ENCODE data around the gene AGBL1.

Gene AGBL1

DNA sequence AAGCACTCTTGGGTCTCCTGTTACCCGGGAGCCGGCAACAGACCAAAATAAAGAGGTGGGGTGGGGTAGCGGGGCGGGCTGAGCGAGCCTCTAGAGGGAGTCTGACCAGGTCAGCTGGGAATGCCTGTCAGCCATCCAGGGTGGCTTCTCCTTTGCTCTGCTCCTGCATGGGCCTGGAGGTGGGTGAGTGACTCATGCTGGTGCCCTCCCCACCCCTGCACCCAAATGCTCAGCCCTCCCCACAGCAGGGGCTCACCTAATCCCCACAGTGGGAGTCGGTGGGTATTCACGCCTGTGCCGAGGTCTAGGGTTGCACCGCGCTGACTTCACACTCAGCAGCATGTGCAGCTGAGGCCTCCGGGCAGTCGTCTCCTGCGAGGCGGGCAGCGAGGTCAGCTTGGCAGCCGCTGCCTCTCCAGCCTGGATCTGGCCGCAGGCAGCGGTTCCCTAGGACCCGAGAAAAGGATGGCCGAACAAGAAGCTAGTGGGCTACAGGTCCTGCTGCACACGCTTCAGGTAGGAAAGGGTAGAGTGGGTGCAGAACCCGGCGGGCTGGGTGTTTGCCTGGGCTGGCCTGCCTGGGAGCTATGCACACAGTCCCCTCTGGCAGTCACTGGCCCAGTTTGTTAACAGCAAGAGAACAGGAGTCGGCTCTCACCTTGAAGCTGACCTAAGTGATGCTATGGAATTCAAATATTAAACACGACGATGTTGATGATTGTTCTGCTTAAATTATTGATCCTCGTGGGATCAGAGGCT, at the start of gene AGBL1:
AGBL1 (plus strand) TSS at position 364 of the 759 bp plus-strand sequence.
- no peak for DNase-seq

DNA sequence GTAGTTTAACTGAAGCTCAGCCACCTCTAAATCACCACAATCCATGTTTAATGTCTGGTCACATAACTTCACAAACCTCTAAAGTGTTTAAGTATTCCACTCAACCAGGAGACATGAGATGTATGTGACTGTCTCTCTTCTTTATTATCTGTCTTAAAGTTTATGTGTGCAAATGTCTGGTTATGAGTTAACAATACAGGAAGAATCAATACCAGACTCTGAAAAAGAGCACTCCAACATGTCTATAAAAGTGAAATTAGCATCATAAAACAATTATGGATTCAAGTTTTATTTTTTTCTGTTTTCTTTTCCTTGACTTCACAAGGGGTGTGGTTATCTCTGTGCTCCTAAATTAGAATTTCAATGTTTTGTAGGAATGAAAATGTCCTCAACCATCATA, 44.8 kb upstream of the AGBL1 start:
- DNase-seq = no peak

DNA sequence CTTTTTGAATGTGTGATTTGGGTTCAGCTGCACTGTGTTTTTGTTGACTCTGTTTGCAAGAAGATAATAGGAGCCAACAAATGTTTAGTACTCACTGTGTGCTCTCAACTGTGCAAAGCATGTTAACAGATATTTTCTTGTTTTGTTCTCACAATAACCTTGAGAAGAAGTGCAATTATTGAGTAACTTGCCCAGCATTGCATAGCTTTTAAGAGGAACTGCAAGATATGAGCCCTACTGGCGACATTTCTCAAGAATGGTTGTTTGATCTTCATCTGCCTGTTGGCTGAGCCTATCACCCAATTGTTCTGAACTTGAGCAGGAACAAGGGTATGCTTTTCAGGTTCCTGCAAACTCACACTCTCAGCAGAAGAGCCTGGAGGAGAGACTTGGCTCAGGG, 43.4 kb upstream of the AGBL1 start:
- DNase-seq = no peak

DNA sequence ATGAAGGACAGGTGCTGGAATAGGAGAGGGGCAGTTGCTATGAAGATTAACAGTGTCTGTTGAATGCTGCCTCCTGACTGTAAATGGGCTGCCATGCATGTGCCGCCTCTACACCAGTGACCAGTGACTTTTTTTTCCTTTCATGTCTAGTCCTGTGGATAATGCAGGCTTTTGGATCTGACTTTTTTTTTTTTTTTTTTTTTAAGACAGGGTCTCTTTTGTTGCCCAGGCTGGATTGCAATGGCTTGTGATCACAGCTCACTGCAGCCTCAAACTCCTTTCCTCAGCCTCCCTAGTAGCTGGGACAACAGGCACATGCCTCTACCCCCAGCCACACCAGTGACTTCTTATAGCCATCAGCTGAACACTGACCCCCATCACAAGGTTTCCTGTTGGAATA, 41.2 kb upstream of the AGBL1 start:
- DNase-seq = no peak

DNA sequence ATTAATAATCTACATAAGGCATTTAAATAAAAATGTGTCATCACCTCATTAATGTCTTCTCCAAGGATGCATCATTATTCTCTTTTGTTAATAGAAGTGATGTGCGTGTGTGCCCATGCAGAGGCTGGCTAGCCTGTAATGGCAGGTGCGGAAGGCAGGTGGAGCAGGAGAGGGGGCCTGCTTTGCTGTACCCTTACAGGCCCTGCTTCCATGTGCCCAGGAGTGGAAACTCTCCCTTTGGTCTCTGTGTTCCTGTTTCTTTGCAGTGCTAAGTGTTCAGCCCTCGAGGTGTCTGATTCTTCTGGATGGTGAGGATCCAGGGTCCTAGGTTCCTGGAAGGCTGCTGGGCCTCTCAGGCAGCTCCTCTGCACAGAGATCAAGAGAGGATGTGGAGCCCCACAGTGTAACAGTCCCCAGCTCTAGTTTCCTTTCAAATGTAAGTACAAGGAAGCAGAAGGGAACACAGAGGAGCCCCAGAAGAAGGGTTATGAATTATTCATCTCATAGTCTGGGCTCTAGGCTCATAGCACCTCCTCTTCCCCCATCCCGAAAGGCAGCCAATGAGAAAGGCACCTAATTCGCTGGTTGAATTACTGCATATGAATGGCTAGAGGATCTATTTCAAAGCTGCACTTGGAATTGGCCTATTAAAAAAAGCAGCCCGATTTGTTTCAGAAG, 39.2 kb upstream of the AGBL1 start:
- DNase-seq = no peak

DNA sequence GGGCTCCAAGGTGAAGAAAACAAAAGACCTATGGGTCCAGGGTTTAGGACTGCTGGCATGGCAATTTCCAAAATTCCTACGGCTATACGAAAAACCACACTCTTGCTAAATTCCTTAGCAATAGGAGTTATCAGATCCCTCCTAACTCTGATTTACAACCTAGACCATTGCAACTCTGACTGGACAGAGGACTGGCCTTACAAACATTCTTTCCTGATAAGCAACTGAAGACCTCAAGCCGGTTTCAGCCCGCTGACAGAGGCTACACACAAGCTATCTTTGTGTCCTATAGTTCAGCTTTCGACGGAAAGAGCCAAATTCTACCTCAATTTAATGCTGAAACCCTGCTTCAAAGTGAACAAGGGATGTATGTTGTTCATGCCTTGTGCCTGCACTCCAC, 38.3 kb upstream of the AGBL1 start:
- DNase-seq = no peak

DNA sequence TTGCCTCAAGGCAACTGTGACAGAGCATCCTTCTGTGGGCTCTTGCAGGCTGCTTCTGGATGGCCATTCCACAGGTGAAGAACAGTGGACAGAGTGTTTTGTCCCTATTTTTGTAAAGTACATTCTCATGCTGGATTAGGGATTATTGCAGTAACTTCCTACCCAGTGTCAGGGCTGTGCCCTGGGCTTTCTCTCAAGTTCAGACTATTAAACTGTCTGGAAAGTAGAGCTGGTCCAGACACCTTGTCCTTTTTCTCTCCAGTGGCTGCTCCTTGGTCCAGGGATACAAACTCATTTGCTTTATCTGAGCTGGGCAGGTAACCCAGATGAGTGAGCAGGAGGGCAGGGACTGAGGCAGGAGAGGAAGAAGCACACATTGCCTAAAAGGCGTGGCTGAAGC, 37.4 kb upstream of the AGBL1 start:
- no peak for DNase-seq

DNA sequence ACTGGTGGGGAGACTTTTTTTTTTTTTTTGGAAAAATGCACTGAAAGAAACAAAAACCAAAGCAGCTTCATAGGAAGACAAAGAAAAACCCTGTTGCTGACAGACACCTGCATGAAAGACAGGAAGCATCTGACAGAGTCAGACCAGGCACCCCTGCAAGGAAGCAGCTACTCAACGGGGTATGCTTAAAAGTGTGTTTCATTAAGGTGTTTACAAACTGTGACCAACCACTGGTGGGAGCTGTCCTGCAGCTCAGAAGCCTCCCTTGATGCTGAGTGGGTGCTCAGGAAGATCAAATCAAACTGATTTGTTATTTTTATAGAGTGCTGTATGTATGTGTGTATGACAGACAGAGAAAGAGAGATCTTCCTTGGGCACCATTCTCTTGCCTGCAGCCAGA, 34.7 kb upstream of the AGBL1 start:
- no peak for DNase-seq

DNA sequence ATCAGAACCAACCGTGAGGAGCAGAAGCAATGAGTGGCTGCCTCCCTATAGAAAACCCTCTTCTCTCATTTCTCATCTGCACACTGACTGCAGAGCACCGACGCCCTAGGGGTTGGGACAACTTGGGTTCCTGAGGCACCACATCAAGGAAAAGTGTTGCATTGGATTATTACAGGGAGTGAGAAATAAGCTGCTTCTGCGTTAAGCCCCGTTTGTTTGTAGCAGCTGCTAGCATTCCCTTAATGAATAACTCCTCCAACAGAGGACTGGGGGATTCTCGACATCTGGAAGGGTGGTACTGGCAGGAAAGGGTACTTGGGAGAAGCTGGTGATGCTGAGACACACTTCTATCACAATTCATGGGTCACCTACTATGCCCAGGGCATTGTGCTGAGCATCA, 25.3 kb upstream of the AGBL1 start:
- no peak for DNase-seq

DNA sequence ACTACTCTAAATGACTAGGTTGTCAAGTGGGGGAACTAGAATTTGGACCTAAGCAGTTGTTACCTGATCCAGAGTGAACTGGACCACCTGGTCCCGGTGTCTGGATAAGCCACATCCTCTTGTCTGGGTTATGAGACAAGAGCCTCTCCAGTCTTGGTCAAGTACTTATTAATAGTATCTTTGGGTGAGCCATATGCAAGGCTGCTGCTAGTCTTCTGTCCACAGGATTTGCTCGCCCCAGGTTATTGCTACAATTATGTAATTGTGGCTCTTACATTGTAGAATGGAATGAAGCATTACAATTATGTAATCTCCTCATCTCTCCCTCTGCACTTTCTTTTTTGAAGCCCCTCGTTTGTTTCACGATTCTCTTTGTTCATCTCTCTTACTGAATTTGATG, 24.0 kb upstream of the AGBL1 start:
- DNase-seq = no peak

DNA sequence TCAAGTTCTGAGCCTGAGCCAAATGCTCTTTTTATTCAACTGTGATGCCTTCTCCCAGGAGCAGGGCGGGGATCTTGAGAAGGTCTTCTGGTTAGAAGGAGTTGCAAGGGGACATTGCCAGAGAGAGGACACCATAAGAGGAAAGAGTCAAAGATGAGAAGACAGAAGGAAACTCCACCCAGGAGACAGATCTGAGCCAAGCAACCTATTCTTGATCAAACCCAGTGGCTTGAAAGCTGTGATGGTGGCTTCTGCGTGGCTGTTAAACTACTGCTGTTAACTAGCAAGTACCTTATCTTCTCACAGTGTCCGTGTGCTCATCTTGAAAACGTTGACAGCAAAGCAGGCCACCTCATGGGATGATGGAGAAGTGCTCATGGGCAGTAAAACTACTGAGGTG, 19.8 kb upstream of the AGBL1 start:
- DNase-seq = no peak

DNA sequence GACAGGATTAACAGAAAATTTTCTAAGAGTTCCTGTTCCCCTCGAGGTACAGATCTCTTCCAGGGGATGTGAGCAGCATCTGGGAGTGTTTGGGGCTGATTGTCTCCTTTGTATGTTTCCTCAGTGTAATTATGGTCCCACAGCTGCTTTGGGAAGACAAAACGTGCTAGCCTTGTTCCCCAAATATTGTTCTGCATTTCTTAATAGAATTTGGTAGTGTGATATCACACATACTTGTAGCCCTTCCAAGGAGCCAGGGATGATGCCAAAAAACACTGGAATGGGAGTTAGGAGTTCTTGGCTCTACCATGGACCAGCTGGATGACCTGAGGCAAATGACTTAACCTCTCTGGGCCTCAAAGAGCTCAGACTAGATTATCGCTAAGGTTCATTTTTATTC, 19.0 kb upstream of the AGBL1 start:
- DNase-seq = no peak

DNA sequence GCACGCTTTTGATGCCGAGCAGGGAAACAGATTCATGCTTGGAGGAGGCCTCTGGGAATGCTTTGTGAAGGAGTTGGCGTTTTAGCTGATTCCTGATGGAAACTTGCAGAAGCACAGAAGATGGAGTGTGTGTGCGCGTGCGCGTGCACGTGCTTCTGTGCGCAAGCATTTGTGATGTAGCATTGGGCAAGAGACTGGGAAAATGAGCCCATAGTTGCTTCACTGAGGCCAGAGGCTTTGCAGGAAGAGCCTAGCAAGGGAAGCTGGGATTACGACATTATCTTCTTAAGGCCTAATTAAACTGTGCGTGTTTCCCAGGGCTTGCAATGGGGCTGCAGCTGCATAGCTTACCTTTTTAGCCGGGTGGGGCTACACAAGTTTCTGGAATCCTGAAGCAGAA, 18.1 kb upstream of the AGBL1 start:
- DNase-seq = no peak

DNA sequence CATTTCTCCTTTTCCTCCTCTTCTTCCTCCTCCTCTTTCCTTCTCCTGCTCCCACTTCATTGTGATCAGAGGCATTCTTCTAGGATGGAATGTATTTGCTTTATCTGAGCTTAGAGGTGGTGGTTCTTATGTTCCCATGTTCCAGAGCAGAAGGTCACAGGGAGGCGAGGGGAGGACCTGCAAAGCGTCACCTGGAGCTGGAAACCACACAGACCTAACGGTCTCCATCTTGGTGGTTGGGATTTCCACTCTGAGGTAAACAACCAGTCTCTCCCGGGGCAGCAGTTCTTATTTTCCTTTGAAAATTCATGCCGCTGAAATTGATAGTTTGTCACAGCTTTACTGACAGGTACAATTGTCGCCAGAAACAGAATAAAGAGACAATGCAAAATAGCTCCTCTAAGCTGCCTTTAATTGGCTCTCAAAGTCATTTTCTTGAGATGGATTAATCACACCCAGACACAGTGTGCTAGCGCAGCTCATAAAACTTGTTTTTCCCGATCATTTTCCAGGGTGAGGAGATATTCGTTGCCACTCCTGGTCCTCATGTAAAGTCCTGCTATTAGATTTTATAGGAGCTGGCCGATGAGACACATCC, 16.9 kb upstream of the AGBL1 start:
- DNase-seq = no peak

DNA sequence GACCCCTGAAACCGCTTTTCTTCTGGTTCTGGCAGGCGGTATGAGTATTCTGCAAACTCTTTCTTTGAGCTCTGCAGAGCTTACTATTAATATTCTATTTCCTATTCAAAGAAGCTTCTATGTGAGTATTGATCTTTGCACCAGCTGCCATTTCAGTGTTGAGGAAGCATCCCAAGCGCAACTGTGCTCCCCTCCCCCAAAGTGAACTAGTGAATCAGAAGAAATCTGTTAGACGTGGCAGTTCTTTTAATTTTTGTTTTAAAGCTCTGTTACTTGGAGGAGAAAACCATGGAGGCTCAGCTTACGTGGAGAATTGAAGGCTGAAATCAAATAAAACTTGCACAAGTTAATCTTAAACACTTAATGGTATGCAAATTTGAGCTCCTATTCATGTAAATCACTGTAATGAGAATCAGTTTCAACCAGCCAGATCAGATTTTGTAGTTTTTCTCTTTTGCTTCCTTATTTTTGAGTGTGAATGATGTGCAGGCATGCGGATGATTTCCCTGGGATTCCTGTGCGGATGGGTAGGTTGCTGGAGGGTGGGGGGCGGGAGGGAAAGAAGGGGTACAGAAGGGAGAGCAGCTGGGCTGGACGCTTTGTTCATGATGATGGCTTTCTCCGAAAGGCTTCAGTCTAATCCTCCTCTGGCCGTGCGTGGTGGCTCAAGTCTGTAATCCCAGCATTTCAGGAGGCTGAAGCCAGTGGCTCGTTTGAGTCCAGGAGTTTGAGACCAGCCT, 16.1 kb upstream of the AGBL1 start:
- no peak for DNase-seq

DNA sequence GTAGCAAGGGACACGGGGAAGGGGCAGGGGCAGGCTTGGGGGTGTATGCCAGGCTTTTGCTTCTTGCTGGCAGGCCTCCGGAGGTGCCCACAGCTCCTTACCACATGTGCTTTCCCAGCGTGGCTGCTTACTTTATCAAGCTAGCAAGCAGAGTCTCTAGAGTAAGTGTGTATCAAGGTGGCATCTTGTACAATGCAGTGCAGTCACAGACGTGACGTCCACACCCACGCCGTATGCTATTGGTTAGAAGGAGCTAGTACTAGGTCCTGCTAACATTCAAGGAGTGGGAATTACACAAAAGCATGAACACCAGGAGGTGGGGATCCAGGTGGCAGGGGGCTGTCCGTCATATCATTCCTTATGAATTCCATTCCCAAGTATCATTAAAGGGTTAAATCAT, 15.3 kb upstream of the AGBL1 start:
- no peak for DNase-seq

DNA sequence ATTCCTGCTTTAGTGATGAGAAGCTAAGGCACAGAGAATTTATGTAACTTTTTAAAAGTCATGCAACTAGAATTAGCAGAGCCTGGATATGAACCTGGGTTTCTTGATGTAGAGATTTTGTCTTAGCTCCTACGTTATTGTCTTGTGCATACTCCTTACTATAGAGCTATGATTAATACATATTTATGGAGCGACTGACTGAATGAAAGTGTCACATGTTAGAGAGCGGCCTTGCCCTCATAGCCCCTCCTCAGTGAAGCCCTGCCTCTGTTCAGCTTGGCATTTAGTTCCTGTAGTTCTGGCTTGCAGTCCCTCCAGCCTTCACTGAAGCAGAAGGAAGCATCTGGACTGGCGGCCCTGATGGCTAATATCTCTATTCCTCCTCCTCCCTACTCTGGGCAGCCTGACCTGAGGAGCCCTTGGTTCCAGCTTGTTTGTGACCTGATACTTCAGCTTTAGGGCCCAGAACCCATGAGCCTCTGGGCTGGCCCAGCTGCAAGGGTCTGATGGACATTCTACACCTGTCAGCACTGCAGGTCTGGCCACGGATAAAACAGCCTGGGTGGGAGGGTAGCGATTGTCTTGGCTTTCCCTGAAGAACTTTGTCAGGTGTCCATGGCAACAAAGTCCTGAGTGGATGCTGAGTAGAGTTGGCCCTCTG, 13.4 kb upstream of the AGBL1 start:
- DNase-seq = no peak

DNA sequence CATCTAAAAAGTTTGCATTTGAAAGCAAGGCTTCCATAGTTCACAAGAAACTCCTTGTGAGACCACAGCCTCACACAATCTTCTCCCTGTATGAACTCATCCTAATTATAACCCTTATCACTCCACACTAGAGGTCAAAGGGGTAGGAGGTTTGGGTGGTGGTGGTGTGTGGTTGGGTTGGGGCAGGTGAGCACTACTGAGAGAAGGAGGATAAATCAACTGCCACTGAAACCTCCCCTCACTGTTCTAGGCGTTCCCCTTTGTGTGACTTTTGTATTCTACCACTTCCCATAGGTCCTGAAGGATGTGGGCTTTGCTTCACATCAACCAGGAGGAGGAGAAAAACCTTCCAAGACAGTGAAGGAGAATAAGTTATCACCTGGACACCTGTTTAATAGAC, 6.4 kb upstream of the AGBL1 start:
- DNase-seq = no peak

DNA sequence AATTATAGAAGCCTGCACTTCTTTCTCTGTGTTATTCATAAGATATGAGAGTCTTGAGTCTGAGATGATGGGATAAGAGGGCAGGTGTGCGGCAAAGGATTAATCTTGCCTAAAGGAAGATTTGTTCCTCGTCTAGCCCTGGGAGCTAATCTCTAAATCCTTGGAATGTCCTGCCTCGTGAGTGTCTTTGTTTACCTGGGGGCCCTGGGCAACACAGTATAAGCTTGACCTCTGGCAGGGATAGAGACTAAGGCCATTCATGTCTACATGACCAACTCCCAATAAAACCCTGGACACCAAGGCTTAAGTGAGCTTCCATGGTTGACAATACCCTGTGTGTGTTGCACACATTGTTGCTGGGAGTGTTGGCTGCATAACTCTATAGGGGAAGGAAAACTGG, 3.2 kb upstream of the AGBL1 start:
- no peak for DNase-seq

DNA sequence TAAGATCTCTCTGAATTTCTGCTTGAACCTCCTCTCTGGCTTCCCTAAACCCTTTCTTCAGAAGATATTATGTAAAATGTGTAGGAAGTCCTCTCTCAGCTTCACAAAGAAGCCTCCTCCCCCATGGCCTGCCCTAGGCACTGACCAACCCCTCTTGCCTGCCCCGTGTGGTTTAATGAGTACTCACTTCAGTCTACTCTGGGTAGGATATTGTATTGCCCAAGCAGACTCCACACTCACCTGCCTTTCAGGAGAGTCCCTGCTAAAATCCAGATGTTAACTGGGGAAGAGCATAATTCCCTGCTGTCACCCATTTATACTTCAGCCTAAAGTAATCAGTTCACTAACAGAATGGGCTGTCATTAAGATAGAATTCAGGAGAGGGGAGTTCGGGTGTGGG, 2.6 kb upstream of the AGBL1 start:
- DNase-seq = no peak

DNA sequence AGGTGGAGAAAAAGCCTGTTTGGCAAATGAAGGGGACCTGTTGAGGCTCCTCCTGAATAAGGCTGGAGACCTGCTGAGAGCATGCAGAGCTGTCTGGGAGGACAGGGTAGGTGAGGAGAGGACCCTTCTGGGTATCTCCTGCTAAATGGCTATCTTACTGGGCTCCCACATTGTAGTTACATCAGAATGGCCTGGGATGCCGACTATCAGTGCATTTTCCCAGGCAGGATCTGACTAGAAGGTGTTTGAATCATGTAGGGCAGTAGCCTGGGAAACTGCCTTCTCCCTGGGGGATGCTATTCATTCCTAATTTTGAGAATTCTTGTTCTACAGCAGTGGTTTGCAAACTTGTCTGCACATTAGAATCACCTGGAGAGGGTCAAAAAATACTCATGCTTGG, 631 bp downstream of the AGBL1 start:
- DNase-seq = no peak

DNA sequence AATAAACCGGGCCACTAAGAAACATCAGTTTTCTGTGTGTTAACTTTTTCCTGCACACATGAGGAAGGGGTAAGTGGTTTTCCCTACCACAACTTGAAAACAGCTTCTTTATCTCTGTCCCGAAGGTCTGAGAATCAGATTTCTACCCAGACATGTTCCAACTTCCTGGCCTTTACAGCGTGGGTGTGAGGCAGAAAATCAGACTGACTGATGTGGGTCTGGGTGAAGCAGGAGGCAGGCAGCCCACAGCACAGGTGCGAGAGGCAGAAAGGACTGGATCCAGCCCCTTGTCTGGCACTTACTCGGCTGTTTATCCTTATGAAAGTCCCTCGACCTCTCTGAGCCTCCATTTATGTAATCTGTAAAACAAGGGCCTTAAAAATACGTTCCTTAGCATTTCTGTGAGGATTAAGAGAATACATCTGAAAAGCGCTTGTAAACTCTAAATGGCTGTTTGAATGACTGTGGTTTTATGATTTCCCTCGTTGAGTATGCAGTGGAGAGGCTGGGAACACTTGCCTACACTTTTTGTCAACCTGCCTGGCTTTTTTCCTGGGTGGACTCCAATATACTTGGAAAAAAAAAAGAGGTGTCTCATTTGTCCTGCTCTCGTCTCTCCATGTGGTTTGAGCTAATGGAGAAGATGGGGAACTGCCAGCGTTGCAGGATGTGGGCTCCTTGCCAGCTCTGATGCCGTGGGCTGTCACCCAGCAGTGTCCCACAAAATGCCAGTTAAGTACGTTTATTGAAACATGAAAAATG, 3.1 kb downstream of the AGBL1 start:
- no peak for DNase-seq
